Glutamatergic neuron (in vitro differentiated cells): ENCODE measurements around the gene SYT8. TPM values are rescaled to one million over a fixed set of nuclear protein-coding genes. Genes with fewer than 3 reads are reported as not detected.

ENCODE experiments used
- DNase-seq: peaks from one replicate; pipeline ENCODE4 v3.0.0; 2022
- H3K27ac Mint-ChIP-seq: one replicate; pipeline ENCODE4 v1.8.0; 2020; ENCODE audit warnings: mild to moderate bottlenecking, mixed read lengths, inconsistent platforms; ENCODE audit not compliant: unreplicated experiment
- H3K27me3 Mint-ChIP-seq: one replicate; pipeline ENCODE4 v1.8.0; 2020; ENCODE audit warnings: mild to moderate bottlenecking, moderate library complexity, mixed read lengths, inconsistent platforms; ENCODE audit not compliant: unreplicated experiment
- H3K36me3 Mint-ChIP-seq: one replicate; pipeline ENCODE4 v1.8.0; 2020; ENCODE audit warnings: mild to moderate bottlenecking, mixed read lengths, inconsistent platforms; ENCODE audit not compliant: unreplicated experiment
- H3K4me1 Mint-ChIP-seq: one replicate; pipeline ENCODE4 v1.8.0; 2020; ENCODE audit warnings: mild to moderate bottlenecking, low read depth, mixed read lengths, inconsistent platforms; ENCODE audit not compliant: unreplicated experiment
- H3K4me3 Mint-ChIP-seq: one replicate; pipeline ENCODE4 v1.8.0; 2020; ENCODE audit warnings: mild to moderate bottlenecking, mixed read lengths, inconsistent platforms; ENCODE audit not compliant: unreplicated experiment
- H3K9me3 Mint-ChIP-seq: one replicate; pipeline ENCODE4 v1.8.0; 2020; ENCODE audit warnings: mild to moderate bottlenecking, moderate library complexity, mixed read lengths, inconsistent platforms; ENCODE audit not compliant: unreplicated experiment
- CTCF ChIP-seq: fragments of 200-600 bp; sonication (generic); IDR thresholded peaks from one replicate; pipeline ENCODE4 v1.5.0; 2021; ENCODE audit not compliant: partially characterized antibody, unreplicated experiment
- total RNA-seq: library from RNA; stranded (reverse); fragmentation: NEBNext Ultra II Directional; extraction: Animal tissue kit (Norgen Biotek cat#: 25700); gene quantifications from one replicate; pipeline ENCODE4 v1.2.1, GENCODE V29; 2021; ENCODE audit not compliant: unreplicated experiment

The SYT8 gene
- total RNA-seq, 1 donor from 2014 or later: not detected

DNA sequence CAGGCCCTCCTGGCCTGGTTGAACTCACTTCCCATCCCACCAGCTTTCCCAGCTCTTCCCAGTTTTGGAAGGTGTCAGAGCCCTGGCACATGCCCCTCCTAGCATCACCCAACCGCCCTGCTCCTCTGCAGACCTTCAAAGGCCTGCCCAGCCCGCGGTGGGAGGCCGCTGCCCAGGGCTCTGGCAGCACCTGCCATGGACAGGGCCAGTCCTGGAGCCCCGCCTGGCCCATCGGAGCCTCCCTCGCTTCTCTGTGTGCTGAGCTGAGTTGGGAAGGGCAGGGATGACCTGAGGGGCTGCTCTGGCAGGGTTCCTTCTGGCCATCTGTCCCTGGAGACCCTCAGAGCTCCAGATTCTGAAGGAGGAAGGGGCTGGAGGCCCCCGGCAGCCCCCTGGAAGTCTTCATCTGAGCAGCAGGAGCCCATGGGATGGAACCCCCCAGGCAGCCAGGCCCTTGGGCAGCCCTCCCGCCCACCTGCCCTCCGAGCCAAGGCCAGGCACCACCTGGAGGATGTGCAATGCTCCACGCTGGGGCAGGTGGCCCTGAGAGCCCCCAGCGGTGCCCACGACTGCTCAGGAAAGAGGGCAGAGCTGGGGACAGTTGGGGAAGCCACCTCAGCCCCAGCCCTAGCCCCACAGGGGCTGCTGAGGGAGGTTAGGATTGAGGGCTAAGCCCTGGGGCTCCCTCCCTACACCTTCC is 21.7 kb downstream of the SYT8 start:
- H3K27me3 Mint-ChIP-seq: peaks cover 3% of the 10 kb centered on the region
- peaks cover 3% of the 10 kb centered on the region for H3K9me3 Mint-ChIP-seq
- H3K27ac Mint-ChIP-seq: no peak overlapping the region
- TF ChIP-seq CTCF: no peak
- H3K4me3 Mint-ChIP-seq: no peak overlapping the region
- H3K4me1 Mint-ChIP-seq: peaks cover 3% of the 10 kb centered on the region
- no peak for DNase-seq
- H3K36me3 Mint-ChIP-seq: no peaks in the 10 kb centered on the region

DNA sequence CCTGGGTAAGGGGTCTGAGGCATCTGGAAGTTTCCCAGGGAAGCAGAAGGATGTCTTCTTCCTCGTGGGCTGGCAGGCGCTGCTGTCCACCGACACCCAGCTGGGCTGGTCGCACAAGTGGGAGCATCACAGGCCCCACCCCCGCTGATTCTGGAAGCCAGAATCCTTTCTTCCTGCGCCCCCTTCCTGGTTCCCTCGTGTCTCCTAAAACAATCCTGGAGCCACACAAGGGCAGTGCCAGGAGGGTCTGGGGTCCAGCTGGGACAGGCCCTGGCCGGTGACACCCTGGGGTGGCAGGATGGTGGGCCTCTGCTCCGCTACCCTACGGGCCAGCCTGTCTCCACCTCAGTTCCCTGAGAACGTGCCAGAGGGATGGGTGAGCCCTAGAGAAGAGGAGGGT is 22.3 kb downstream of the SYT8 start:
- Mint-ChIP-seq H3K36me3 (no peaks in the 10 kb centered on the region), H3K4me3 (no peak overlapping the region), H3K27ac (no peak overlapping the region), H3K27me3 (peaks cover 3% of the 10 kb centered on the region), H3K9me3 (peaks cover 2% of the 10 kb centered on the region), H3K4me1 (peaks cover 3% of the 10 kb centered on the region)
- TF ChIP-seq CTCF: no peak
- no peak for DNase-seq

DNA sequence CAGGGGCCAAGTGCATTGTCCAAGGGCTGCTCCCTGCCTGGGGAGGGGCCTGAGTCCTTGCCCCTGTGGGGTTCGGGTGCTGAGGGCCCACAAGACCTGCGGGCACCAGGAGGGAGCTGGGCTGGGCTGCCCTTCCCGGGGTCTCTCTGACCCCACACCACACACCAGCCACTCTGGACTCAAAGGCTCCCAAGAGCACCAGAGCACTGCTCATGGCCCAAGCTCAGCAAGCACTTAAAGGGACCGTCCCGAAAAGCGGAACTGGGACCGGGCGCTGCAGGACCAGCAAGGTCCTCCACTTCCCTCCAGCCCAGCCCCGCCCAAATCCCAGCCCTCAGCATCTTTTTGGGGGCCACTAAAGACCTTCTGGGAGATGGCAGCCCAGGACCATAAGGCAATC is 23.4 kb downstream of the SYT8 start:
- Mint-ChIP-seq H3K4me3 (no peak overlapping the region), H3K27me3 (peaks cover 2% of the 10 kb centered on the region), H3K27ac (no peak overlapping the region), H3K36me3 (no peaks in the 10 kb centered on the region), H3K9me3 (peaks cover 2% of the 10 kb centered on the region), H3K4me1 (peaks cover 3% of the 10 kb centered on the region)
- TF ChIP-seq CTCF: no peak
- DNase-seq: no peak

- TF ChIP-seq CTCF: no peak
- H3K9me3 Mint-ChIP-seq: peaks cover 2% of the 10 kb centered on the region
- no peak overlapping the region for H3K4me3 Mint-ChIP-seq
- DNase-seq: no peak
- no peaks in the 10 kb centered on the region for H3K27me3 Mint-ChIP-seq
- peaks cover 3% of the 10 kb centered on the region for H3K4me1 Mint-ChIP-seq
- no peak overlapping the region for H3K27ac Mint-ChIP-seq
- H3K36me3 Mint-ChIP-seq: no peaks in the 10 kb centered on the region
Observed at GRCh38 chr11:1858576-1858975, 23.8 kb downstream of the SYT8 start.

DNA sequence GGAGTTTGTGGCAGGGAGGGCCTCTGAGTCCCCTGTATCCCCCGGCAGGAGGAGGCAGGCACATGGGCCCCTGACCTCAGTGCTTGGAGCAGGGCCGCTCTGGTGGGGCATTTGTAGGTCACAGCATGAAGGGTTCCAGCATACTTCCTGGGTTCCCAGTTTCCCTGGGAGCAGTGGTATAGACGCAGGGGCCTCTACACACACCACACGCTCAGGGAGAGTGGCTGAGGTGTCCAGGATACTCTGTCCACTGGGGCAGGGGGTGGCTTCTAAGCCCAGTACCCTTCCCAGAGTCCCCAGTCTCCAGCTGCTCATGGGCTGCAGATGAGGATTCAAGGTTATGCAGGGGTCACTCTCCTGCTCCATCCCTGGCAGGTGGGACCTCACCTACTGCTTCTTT is 24.2 kb downstream of the SYT8 start:
- DNase-seq: no peak
- Mint-ChIP-seq H3K36me3 (no peaks in the 10 kb centered on the region), H3K27me3 (no peaks in the 10 kb centered on the region), H3K4me1 (peaks cover 3% of the 10 kb centered on the region), H3K27ac (no peak overlapping the region), H3K9me3 (peaks cover 2% of the 10 kb centered on the region), H3K4me3 (no peak overlapping the region)
- TF ChIP-seq CTCF: no peak
